ENCODE measurements around the gene MTG2. TPM values are rescaled to one million over a fixed set of nuclear protein-coding genes. Genes with fewer than 3 reads are reported as not detected.

The MTG2 gene, protein sequence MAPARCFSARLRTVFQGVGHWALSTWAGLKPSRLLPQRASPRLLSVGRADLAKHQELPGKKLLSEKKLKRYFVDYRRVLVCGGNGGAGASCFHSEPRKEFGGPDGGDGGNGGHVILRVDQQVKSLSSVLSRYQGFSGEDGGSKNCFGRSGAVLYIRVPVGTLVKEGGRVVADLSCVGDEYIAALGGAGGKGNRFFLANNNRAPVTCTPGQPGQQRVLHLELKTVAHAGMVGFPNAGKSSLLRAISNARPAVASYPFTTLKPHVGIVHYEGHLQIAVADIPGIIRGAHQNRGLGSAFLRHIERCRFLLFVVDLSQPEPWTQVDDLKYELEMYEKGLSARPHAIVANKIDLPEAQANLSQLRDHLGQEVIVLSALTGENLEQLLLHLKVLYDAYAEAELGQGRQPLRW
- 26.6 TPM for total RNA-seq
- long read RNA-seq, transcript MTG2-201 (7 exons, 2,929 nt), result major isoform, 15 of 39 reads
- long read RNA-seq, partial matches to known transcripts, result 12 of 39 reads
- long read RNA-seq, other reads (novel, unspliced or antisense), result 11 of 39 reads

DNA sequence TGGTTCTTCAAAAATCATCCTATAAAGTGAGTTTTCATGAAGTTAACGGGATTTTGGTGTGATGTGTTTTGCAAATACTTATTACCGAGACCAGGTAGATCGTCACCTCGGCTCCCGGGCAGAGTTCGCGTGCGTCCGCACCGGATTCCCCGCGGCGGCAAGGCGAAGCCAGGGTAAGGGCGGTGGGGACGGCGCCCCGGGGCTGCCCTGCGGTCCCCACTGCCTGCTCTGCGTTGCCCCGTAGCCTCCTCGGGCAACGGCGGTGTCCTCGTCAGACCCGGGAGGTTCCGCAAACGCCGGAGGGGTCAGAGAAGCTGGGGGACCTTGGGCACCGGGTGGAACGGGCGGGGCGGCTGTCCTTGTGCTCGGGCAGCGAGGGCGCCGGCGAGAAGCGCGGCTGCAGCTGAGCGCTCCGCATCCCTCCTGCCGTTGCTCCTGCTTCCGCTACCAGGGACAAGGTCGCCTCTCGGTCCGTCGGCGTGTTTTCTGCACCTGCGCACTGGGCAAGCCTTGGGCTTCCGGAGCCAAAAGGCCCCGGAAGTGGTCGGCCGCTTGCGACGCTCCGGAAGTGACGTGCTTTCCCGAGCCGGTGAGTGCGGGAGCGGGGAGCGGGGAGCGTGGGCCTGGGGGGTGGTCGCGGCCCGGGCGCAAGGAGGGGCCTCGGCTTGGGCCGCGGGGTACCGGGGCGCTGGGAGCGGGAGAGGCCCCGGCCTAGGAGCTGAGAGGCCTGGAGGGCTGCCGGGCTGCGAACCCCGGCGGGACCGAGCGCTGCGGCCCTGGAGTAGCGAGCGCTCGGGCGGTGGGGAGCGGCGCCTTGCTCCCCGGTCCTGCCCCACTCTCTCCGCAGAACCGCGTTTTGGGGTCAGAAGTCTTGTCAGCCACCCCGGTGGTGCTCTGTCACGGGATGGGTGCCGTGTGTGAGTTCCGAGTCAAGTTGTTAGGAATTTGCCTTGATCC, at the start of gene MTG2:
TSS of gene MTG2 (plus strand) at position 560 of the 957 bp plus-strand sequence. CDS start 10,393 bp downstream, outside the sequence.
- intact Hi-C loops (cut with DNase I), result loop anchor here (2.0 to 5.0 kb wide), 2 partner anchors 56 to 205 kb away; partner anchors contain the start of genes OSBPL2 and RPS21
- peak; percentile 98 for DNase-seq (ENCODE audit: low spot score)

DNA sequence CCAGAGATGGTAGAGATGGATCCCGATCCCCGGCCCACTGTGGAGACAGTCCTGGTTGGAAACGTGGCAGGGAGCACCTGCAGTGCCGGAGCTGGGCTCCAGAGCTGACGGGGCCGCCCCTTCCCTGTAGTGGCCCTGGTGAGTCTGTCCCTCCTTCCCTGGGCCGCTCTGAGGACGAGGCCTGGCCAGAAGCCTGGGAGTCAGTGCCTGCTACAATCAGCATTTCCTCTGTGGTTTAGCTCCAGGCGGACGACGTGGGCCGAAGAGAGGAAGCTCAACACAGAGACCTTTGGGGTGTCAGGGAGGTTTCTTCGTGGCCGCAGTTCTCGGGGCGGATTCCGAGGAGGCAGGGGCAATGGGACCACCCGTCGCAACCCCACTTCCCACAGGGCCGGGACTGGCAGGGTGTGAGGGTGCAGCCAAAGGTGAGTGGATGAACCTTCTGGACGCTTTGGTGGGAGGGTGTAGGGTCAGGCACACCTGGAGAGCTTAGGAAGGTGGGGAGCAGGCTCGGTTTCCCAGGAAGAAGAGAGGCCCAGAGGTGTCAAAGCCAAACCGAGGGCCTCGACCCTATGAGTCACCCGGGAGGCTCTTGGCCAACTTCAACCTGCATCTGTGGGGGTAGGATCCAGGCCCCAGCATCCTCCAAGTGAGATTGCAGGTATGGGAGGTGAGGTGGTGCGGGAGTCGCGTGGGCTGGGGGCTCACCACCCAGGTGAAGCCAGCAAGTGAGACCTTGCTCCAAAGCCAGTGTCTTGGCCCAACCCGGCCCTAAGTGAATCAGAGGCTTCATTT, 49.6 kb upstream of the MTG2 start:
- DNase-seq (ENCODE audit: low spot score), result no peak
- intact Hi-C loops (cut with DNase I), result no loop called here

DNA sequence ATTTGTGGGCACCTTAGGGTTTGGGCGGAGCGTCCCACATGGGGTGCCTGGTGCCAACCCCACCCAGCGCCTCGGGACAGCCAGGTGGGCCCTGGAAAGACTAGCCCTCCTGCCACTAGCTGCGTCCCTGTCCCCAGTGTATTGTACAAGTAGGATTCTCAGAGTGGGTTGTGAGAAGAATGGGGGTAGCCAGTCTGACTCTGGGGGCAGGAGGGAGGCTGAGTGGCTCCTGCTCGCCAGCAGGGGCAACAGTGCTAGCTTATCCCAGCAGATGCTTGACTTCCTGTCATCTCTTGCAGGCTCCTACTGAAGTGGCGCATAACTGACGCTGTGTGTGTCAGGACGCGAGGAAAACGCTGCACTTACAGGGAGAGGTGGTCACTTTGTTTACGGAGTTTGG, 49.0 kb upstream of the MTG2 start:
- intact Hi-C loops (cut with DNase I), result no loop called here
- no peak for DNase-seq (ENCODE audit: low spot score)

DNA sequence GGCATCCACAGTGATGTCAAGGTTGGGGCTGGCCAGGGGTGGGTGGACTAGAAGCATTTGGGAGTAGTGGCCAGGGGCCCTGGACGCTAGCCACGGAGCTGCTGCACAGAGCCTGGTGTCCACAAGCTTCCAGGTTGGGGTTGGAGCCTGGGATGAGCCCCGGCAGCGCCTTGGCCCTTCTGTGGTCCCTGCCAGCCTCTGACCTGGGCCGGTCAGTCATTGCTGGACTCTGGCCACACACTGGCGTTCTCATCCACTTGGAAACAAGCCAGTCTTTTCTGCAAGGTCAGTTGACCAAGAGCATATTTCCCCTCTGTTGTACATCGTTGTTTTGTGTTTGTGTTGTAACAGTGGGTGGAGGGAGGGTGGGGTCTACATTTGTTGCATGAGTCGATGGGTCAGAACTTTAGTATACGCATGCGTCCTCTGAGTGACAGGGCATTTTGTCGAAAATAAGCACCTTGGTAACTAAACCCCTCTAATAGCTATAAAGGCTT, 48.0 kb upstream of the MTG2 start:
- no peak for DNase-seq (ENCODE audit: low spot score)
- intact Hi-C loops (cut with DNase I), result loop anchor here (5.0 kb wide), 2 partner anchors 107 to 122 kb away; no protein-coding TSS in a partner anchor

DNA sequence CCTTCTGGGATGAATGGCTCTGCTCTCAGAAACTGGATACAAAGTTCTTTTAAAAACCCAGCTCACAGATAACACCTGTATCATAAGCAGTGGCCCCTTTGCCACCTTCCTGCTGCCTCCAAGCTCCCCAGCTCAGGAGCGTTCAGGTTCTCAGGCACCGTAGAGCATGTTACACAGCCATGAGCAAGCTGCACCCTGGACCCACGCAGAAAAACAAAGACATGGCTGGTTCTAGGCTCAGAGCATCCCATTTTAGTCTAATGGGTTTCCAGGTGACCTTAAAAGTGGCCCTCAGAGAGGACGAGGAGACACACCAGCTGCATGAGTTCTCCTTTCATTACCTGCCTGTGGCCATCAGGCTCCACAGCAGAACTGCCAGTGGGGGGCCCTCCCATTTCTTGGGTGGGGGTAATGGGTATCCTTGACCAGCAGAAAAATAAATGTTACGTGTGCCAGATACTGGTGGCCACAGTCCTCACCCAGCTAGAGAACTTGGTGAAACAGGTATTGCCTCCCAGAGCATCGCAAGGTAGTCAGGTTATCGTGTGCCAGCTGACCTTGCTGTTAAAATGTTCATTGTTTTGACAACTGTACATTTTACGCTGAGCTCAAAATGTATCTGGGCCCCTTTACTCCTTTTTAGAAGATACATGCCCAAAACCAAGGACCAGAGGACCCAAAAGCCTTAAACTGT, 47.1 kb upstream of the MTG2 start:
- DNase-seq (ENCODE audit: low spot score), result no peak
- intact Hi-C loops (cut with DNase I), result loop anchor here (5.0 kb wide), 2 partner anchors 108 to 123 kb away; no protein-coding TSS in a partner anchor

DNA sequence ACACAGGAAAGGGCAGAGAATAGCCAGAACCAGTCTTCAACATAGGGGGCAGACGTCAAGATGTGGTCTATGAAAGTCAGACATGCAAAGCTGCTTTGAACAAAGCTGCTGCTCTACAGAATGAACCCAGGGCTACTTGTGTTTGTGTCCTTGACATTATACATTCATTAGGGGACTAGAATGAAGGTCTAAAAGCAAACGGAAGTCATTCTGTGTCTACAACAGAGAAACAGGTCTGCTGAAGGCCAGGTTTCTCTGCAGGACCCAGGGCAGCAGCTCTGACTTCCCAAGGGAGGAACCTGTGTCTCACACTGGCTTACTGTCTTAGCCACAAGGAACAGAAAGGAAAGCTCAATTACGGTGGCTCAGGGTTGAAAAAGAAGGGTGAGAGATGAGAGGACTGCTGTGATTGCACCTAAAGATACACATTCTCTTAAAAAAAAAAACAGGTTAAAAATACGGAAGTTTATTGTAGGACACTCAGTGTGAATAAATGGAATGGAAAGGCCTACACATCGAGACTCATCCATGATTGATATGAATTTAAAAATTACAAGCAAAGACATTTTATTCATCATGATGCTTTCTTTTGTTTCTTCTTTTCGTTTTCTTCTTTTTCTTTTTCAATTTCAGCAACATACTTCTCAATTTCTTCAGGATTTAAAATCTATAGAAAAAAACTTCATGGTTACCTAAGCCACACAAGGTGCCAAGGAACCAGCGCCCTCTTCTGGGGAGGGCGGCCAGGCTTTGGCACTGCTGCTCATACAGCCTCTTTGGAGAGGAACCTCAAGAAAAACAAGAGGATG, 46.3 kb upstream of the MTG2 start:
- DNase-seq (ENCODE audit: low spot score), result no peak
- intact Hi-C loops (cut with DNase I), result loop anchor here (5.0 kb wide), 2 partner anchors 109 to 124 kb away; no protein-coding TSS in a partner anchor

DNA sequence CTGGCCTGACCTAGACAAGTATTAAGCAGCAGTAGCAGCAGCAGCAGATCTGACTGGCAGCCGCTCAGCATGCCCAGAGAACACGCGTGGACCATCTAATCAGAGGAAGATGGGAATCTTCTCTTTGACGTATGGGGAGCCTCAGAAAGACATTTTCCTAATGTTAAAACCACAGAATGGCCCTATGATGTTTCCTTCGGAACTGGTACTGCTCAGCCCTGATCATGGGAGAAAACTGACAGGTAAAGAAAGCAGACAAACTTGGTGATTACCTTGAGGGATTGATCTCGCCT, 45.8 kb upstream of the MTG2 start:
- intact Hi-C loops (cut with DNase I), result loop anchor here (5.0 kb wide), 2 partner anchors 110 to 125 kb away; no protein-coding TSS in a partner anchor
- DNase-seq (ENCODE audit: low spot score), result no peak

DNA sequence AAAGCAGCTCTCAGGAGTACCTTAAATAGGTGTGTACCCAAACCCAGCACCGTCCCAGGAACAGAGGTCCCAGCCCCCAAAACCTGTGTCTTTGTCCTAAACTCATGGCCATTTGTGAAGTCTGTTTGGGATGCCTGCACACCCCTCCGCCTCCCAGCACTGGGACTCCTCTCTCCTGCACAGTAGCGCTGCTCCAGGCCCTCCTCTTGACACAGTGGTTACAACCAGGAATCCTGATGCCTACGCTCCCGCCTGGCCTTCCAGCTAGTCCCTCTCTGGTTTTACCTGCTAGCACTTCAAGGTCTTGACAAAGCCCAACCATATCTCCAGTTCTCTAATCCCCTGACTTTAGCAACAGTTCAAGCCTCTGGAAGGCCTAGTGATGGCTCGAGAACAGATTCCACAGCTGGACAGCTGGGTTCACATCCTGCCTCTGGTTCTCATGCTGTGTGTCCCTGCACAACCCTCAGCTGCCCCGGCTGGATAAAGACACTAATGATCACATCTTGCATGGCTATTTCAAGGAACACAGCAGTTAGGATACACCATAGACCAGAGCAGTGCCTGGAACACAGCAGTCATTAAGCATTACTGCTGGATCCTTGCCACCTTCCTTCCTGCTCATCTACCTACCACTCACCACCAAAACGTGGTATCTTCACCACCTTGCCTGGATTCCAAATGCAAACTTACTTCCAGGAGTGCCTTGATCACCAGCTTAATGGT, 45.2 kb upstream of the MTG2 start:
- no peak for DNase-seq (ENCODE audit: low spot score)
- intact Hi-C loops (cut with DNase I), result loop anchor here (5.0 kb wide), 2 partner anchors 110 to 125 kb away; no protein-coding TSS in a partner anchor

DNA sequence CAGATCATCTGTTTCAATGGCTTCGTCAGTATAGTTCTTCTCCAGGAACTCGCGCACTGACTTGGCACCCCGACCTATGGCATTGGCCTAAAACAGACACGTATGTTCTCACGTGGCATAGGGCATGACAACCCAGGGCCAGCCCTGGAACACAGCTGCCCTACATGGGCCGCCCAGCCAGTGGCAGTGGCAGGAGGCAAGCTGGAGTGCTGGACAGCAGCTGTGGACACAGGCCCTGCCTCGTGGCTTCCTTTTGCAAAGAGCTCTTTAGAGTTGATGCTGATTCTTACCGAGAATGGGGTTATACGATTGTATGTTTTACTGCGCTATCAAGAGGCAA, 44.7 kb upstream of the MTG2 start:
- DNase-seq (ENCODE audit: low spot score), result no peak

DNA sequence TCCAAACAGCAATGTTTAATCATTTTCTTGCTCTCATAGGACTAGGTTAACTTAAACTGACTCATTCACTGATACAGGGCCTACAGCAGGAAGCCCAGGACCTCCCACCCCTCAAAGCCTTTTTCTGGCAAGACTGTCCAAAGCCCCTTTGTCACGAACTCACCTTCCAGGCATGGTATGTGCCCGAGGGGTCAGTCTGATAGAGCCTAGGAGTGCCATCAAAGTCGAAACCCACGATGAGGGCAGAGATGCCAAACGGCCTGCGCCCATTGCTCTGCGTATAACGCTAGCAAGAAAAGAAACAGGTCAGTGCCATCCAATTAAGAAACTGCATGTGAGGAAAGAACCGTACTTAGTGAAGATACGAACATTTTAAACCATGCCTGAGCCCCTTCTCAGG, 43.9 kb upstream of the MTG2 start:
- no peak for DNase-seq (ENCODE audit: low spot score)
- intact Hi-C loops (cut with DNase I), result loop anchor here (5.0 kb wide), 2 partner anchors 112 to 127 kb away; no protein-coding TSS in a partner anchor

More for the DNA sequence above, 44.7 kb upstream of the MTG2 start:
- intact Hi-C loops (cut with DNase I), result loop anchor here (5.0 kb wide), 2 partner anchors 111 to 126 kb away; no protein-coding TSS in a partner anchor

DNA sequence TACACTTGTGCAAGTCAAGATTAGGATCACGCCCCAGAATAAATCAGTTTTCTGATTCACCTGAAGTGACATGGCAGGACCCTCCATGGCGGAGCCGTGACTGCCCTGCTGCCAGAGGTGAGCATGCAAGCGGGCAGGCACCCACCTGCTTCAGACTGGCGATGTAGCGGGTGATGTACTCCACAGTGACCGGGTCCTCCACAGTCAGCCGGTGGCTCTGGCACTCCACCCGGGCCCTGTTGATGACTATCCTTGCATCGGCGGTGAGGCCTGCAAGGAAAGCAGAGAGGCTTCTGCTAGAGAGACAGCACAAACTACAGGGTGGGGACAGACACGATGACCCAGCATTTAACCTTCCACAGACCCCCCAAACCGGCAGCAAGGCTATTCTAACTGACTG, 43.2 kb upstream of the MTG2 start:
- DNase-seq (ENCODE audit: low spot score), result no peak
- intact Hi-C loops (cut with DNase I), result loop anchor here (5.0 kb wide), 3 partner anchors 77 to 127 kb away; no protein-coding TSS in a partner anchor

DNA sequence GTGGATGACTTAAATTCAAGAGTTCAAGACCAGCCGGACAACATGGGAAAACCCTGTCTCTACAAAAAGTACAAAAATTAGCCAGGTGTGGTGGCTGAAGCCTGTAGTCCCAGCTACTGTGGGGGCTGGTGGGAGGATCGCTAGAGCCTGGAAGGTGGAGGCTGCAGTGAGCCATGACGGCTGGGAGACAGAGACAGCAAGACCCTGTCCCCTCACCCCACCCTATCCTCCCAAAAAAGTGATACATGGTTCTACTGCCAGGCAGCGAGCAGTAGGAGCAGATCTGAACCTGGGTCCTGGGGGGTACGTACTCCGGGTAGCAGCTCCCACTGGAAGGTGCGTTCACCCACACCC, 41.8 kb upstream of the MTG2 start:
- no peak for DNase-seq (ENCODE audit: low spot score)
- intact Hi-C loops (cut with DNase I), result loop anchor here (5.0 kb wide), 1 partner anchor 79 kb away; no protein-coding TSS in a partner anchor

DNA sequence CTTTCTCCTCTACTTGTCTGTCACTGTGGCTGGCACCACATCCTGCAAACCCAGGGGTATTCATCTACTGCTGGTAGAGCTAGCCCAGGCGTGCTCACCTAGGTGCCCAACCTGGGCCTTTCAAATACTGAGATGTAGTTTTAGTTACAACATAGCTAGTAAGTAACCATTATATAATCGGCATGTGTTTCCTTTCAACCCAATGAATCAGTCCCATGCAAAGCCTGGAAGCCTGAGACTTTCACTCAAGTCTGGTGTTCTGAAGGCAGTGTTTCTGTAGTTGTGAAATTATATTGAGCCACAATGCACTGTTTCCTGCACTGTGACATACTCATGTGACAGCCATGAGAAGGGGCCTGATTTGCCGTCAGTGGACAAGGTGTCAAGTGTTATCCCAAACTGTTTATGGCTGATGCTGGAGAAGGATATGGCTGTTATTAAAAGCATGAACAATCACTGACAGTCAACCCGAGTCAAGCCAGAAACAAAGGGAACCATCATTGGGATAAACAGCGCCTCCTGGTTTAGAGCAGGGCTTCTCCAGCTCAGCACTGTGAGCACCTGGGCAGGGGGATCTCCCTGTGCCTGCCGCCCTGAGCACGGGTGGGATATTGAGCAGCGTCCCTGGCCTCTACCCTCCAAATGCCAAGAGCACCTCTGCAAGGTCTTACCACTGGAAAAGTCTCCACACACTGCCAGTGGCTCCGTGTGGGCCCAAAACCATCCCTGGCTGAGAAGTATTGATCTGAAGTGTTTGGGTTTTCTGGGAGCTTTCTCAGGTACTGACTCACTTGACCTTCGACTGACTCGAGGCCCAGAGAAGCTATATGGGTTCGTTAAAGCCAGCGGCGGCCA, 41.2 kb upstream of the MTG2 start:
- intact Hi-C loops (cut with DNase I), result loop anchor here (2.0 to 5.0 kb wide), 2 partner anchors 19 to 79 kb away; partner anchors contain the start of gene LSM14B
- DNase-seq (ENCODE audit: low spot score), result no peak

DNA sequence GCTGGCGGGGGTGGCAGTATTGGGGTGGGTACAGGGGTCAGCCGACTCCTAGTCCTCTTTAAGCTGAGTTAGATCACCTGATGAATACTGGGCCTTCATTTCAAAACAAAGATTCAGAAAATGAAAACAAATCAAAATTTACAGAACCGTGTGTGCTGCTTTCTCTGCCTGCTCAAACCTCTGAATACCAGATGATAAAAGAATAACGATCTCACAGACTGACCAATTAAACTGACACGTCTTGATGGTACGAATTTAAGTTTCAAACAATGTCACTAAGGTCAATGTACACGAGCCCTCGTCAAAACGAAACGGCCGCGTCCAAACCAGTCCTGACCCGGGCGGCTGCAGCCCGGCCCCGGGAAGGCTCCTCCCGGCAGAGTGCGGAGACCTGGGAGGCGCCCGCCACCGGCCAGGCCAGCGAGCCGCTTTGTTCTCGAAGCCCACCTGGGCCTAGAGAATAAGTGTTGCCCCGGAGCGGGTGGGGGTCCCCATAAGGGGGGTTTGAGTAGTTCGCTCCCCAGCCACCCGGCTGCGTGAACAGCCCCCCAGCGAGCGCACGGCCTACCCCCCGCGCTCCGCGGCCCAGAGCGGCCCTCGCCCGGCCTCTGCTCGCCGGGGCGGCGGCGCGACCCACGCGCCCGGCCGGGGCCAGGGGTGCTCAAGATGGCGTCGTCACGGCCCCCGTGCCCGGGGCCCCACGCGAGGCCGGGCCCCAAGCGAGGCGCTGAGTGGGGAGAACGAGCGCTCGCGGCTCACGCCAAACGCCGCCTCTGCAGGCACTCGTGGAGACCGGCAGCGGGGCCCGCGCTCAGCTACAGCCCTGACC, 40.4 kb upstream of the MTG2 start:
- intact Hi-C loops (cut with DNase I), result loop anchor here (2.0 to 5.0 kb wide), 2 partner anchors 20 to 80 kb away; partner anchors contain the start of gene LSM14B
- DNase-seq (ENCODE audit: low spot score), result no peak
